KMS-11 (cell line): ENCODE measurements around the gene MTTP.

Experiments used
- H2AFZ ChIP-seq: fragments of 200-600 bp; sonication (generic); 2 replicates; pipeline ENCODE4 v1.6.1; 2016; ENCODE audit warnings: antibody characterized with exemption, mixed run types, low read depth
- H3K27ac ChIP-seq: fragments of 200-600 bp; sonication (generic); 2 replicates; pipeline ENCODE4 v1.6.1; 2016; ENCODE audit warnings: mild to moderate bottlenecking, mixed run types
- H3K27me3 ChIP-seq: fragments of 200-600 bp; sonication (generic); 2 replicates; pipeline ENCODE4 v1.6.1; 2017; ENCODE audit warnings: mild to moderate bottlenecking, low read depth, mixed run types, moderate library complexity; ENCODE audit not compliant: insufficient read depth
- H3K36me3 ChIP-seq: fragments of 200-600 bp; sonication (generic); 2 replicates; pipeline ENCODE4 v1.6.1; 2017; ENCODE audit warnings: mild to moderate bottlenecking, mixed run types; ENCODE audit not compliant: insufficient read depth
- H3K4me1 ChIP-seq: fragments of 200-600 bp; sonication (generic); 2 replicates; pipeline ENCODE4 v1.6.1; 2016; ENCODE audit warnings: mild to moderate bottlenecking, low read depth, mixed run types; ENCODE audit not compliant: poor library complexity, severe bottlenecking
- H3K4me2 ChIP-seq: fragments of 200-600 bp; sonication (generic); 2 replicates; pipeline ENCODE4 v1.7.0; 2016; ENCODE audit warnings: mild to moderate bottlenecking, mixed run types
- H3K4me3 ChIP-seq: fragments of 200-600 bp; sonication (generic); IDR thresholded peaks from 2 replicates; pipeline ENCODE4 v1.6.1; 2017; ENCODE audit warnings: low read depth, low read length, mixed read lengths; ENCODE audit not compliant: insufficient read depth
- H3K79me2 ChIP-seq: fragments of 200-600 bp; sonication (generic); 2 replicates; pipeline ENCODE4 v1.6.1; 2016; ENCODE audit warnings: low read depth, mixed run types; ENCODE audit not compliant: insufficient read depth
- H3K9ac ChIP-seq: fragments of 200-600 bp; sonication (generic); 2 replicates; pipeline ENCODE4 v1.6.1; 2016; ENCODE audit warnings: mild to moderate bottlenecking, mixed run types
- H4K20me1 ChIP-seq: fragments of 200-600 bp; sonication (generic); 2 replicates; pipeline ENCODE4 v1.6.1; 2016; ENCODE audit warnings: mild to moderate bottlenecking, mixed run types; ENCODE audit not compliant: insufficient read depth
- CTCF ChIP-seq: fragments of 200-600 bp; sonication (generic); conservative IDR thresholded peaks from 2 replicates; pipeline ENCODE4 v1.6.1; 2017; ENCODE audit warnings: low read depth, mild to moderate bottlenecking, antibody characterized with exemption, low read length, moderate library complexity, mixed read lengths

MTTP gene

GRCh38 chr4:99645036-99645435, 70.4 kb downstream of the MTTP start:
- Histone ChIP-seq H2AFZ (no peak overlapping the region), H3K36me3 (no peaks in the 10 kb centered on the region), H3K79me2 (no peaks in the 10 kb centered on the region), H3K27me3 (no peaks in the 10 kb centered on the region), H3K4me3 (no peak overlapping the region), H4K20me1 (no peaks in the 10 kb centered on the region), H3K9ac (no peak overlapping the region), H3K4me1 (no peaks in the 10 kb centered on the region), H3K4me2 (no peak overlapping the region), H3K27ac (no peak overlapping the region)
- TF ChIP-seq CTCF, result no peak

- Histone ChIP-seq H3K79me2 (no peaks in the 10 kb centered on the region), H4K20me1 (no peaks in the 10 kb centered on the region), H3K9ac (no peak overlapping the region), H3K4me2 (no peak overlapping the region), H3K27me3 (no peaks in the 10 kb centered on the region), H3K4me3 (no peak overlapping the region), H3K36me3 (no peaks in the 10 kb centered on the region), H3K4me1 (no peaks in the 10 kb centered on the region), H2AFZ (no peak overlapping the region), H3K27ac (no peak overlapping the region)
- no peak for TF ChIP-seq CTCF
Measured at GRCh38 chr4:99645638-99646037, 71.0 kb downstream of the MTTP start.

- H3K9ac ChIP-seq, result no peak overlapping the region
- H3K79me2 ChIP-seq, result no peaks in the 10 kb centered on the region
- no peak overlapping the region for H2AFZ ChIP-seq
- no peaks in the 10 kb centered on the region for H3K36me3 ChIP-seq
- H3K4me1 ChIP-seq, result no peaks in the 10 kb centered on the region
- no peak overlapping the region for H3K4me2 ChIP-seq
- TF ChIP-seq CTCF, result no peak
- H3K27ac ChIP-seq, result no peak overlapping the region
- no peak overlapping the region for H3K4me3 ChIP-seq
- H3K27me3 ChIP-seq, result no peaks in the 10 kb centered on the region
- H4K20me1 ChIP-seq, result no peaks in the 10 kb centered on the region
Measured at GRCh38 chr4:99647071-99647470, 72.4 kb downstream of the MTTP start.

- Histone ChIP-seq H4K20me1 (no peaks in the 10 kb centered on the region), H3K4me1 (no peaks in the 10 kb centered on the region), H3K4me3 (no peak overlapping the region), H3K4me2 (no peak overlapping the region), H3K9ac (no peak overlapping the region), H3K36me3 (no peaks in the 10 kb centered on the region), H3K79me2 (no peaks in the 10 kb centered on the region), H3K27me3 (no peaks in the 10 kb centered on the region), H3K27ac (no peak overlapping the region), H2AFZ (no peak overlapping the region)
- TF ChIP-seq CTCF, result no peak
Measured at GRCh38 chr4:99648321-99648720, 73.7 kb downstream of the MTTP start.

- Histone ChIP-seq H3K4me2 (no peak overlapping the region), H3K79me2 (no peaks in the 10 kb centered on the region), H3K4me1 (no peaks in the 10 kb centered on the region), H3K27me3 (no peaks in the 10 kb centered on the region), H4K20me1 (no peaks in the 10 kb centered on the region), H2AFZ (no peak overlapping the region), H3K27ac (no peak overlapping the region), H3K36me3 (no peaks in the 10 kb centered on the region), H3K9ac (no peak overlapping the region), H3K4me3 (no peak overlapping the region)
- TF ChIP-seq CTCF, result no peak
Measured at GRCh38 chr4:99649208-99649607, 74.6 kb downstream of the MTTP start.
